ENCODE results near the gene SERPINA1.

DNA sequence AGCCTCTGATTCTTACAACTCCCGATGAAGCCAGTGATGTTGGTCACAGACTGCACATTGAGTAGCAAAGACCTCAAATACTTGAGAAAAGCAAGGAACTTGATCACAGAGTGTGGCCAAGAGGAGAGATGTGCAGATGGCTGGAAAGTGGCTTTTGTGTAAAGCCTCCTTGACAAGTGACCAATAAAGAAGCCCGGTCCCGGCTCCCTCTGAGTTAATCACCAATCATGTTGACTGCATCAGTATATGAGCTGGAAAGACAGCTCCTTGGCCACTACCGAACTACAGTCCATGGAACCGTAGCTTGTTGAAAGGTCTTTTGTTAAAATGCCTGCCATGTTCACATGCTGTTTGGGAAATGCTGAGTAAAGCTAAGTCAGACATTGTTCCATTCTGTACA, 41.6 kb downstream of the SERPINA1 start:
- TF ChIP-seq, protein P1, sequence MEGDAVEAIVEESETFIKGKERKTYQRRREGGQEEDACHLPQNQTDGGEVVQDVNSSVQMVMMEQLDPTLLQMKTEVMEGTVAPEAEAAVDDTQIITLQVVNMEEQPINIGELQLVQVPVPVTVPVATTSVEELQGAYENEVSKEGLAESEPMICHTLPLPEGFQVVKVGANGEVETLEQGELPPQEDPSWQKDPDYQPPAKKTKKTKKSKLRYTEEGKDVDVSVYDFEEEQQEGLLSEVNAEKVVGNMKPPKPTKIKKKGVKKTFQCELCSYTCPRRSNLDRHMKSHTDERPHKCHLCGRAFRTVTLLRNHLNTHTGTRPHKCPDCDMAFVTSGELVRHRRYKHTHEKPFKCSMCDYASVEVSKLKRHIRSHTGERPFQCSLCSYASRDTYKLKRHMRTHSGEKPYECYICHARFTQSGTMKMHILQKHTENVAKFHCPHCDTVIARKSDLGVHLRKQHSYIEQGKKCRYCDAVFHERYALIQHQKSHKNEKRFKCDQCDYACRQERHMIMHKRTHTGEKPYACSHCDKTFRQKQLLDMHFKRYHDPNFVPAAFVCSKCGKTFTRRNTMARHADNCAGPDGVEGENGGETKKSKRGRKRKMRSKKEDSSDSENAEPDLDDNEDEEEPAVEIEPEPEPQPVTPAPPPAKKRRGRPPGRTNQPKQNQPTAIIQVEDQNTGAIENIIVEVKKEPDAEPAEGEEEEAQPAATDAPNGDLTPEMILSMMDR (conservative IDR thresholded peaks at IDR 0.05; ENCODE audit: low read depth, low read length): no peak
- TF ChIP-seq EZH2 (IDR thresholded peaks at IDR 0.05; ENCODE audit: borderline replicate concordance, low read depth, low read length, poor library complexity, severe bottlenecking): no peak
